Gastrocnemius medialis (tissue), 4 donors: ENCODE measurements around the gene WASF2. TPM values are rescaled to one million over a fixed set of nuclear protein-coding genes. Genes with fewer than 3 reads are reported as not detected.
A peak's percentile ranks its signal among the peaks of the same experiment; 100 is the strongest.

Source experiments
- ATAC-seq, 2 donors: fragments of 150-250 bp; one replicate each; pipeline ENCODE4 v1.9.1; 2016
- DNase-seq, 2 donors: peaks; one replicate each; pipeline ENCODE4 v3.0.0-alpha.2; 2019
- H3K27ac ChIP-seq, 4 donors: fragments of 200-600 bp; sonication (generic); 1 replicate in 1 of 4; 2 replicates in 3 of 4; pipeline ENCODE4 v1.5.1; 2016 to 2018; ENCODE audit warnings: mild to moderate bottlenecking in 2 of 4, moderate library complexity in 1 of 4
- H3K27me3 ChIP-seq, 3 donors: fragments of 200-600 bp; sonication (generic) in 2 of 3; 1 replicate in 1 of 3; 2 replicates in 2 of 3; pipeline versions ENCODE4 v1.5.1 to v1.6.0; 2016 to 2019; ENCODE audit warnings: mild to moderate bottlenecking in 1 of 3, moderate library complexity in 1 of 3
- H3K36me3 ChIP-seq, 2 donors: fragments of 200-600 bp; sonication (generic) in 1 of 2; one replicate each; pipeline ENCODE4 v1.5.1; 2017 to 2018
- H3K4me1 ChIP-seq, 2 donors: fragments of 200-600 bp; sonication (generic) in 1 of 2; one replicate each; pipeline ENCODE4 v1.5.1; 2016 to 2017; ENCODE audit warnings: mild to moderate bottlenecking in 2 of 2
- H3K4me3 ChIP-seq, 4 donors: fragments of 200-600 bp; sonication (generic) in 3 of 4; 1 replicate in 1 of 4; 2 replicates in 3 of 4; pipeline ENCODE4 v1.5.1; 2016 to 2019; ENCODE audit warnings: mild to moderate bottlenecking in 2 of 4
- H3K9me3 ChIP-seq, 3 donors: fragments of 200-600 bp; sonication (generic) in 2 of 3; 1 replicate in 1 of 3; 2 replicates in 2 of 3; pipeline ENCODE4 v1.5.1; 2016 to 2019
- CTCF ChIP-seq, 5 experiments: fragments of 450-650 bp in 3 of 5; fragments of 200-600 bp in 2 of 5; sonication (generic) in 2 of 5; IDR thresholded peaks in 4 of 5; conservative IDR thresholded peaks in 1 of 5; 1 replicate in 4 of 5; 2 replicates in 1 of 5; pipeline ENCODE4 v1.5.1; 2016 to 2019; ENCODE audit warnings: antibody characterized with exemption in 5 of 5, mild to moderate bottlenecking in 3 of 5, moderate library complexity in 3 of 5
- POLR2A ChIP-seq, 2 donors: fragments of 450-650 bp; IDR thresholded peaks; one replicate each; pipeline ENCODE4 v1.6.1; 2017; ENCODE audit warnings: antibody characterized with exemption in 2 of 2, mild to moderate bottlenecking in 2 of 2, moderate library complexity in 2 of 2
- in situ Hi-C, 4 donors: fragments of 200-750 bp; cut with MboI; loops; one replicate each; pipeline versions ENCODE4 v1.15.0 to v1.8.0; 2017; ENCODE audit warnings: low sequenced_read_pairs in 4 of 4
- intact Hi-C: fragments of 100-400 bp; cut with DNase I; formaldehyde crosslinking; loops from one replicate; pipeline ENCODE4 v1.15.1; 2023; ENCODE audit warnings: low total_unique reads
- total RNA-seq, 4 donors: library from RNA; depleted of rRNA; stranded (reverse); fragments of >200 nt; gene quantifications; one replicate each; pipeline versions ENCODE4 v1.1.0 to v1.2.3, GENCODE V29; 2016

Gene WASF2
- total RNA-seq, 4 donors from 2014 or later, result 10.6 to 16.7 (median 13.3) TPM

DNA sequence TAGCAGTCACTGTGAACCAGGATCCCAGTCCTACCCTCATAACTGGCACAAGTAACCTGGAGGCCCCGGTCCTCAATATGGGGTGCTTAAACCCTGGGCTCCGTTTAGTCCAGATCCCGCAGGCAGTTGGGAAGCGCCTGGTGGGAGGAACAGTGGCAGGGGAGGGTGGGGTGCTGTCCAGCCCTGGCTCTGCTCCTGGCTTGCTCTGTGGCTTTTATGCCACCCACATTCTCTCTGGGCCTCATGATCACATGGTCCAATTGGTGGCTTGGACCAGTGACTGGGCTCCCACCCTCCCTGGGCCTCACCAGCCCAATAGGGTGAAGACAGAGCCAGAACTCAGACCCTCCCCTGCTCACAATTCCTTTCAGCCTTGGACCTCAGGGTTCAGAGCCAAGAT lies 109.7 kb downstream of the WASF2 start:
- Histone ChIP-seq H3K27me3 (peaks cover 0 to 5% (median 0%) of the 10 kb centered on the region in 3 donors), H3K9me3 (no peaks in the 10 kb centered on the region), H3K27ac (peak overlapping the region in 1 of 4 donors; percentile 2), H3K4me3 (no peak overlapping the region), H3K36me3 (no peaks in the 10 kb centered on the region), H3K4me1 (peaks cover 11 to 14% of the 10 kb centered on the region in 2 donors)
- TF ChIP-seq POLR2A (IDR thresholded peaks at IDR 0.05), result no peak
- no peak for TF ChIP-seq CTCF (IDR thresholded peaks at IDR 0.05 in 4 of 5, conservative IDR thresholded peaks at IDR 0.05 in 1 of 5)
- in situ Hi-C loops (no loop called here), intact Hi-C loops (no loop called here)
- ATAC-seq (no peak), DNase-seq (no peak)

GRCh38 chr1:27379564-27380122 lies 110.3 kb downstream of the WASF2 start:
- intact Hi-C loops (no loop called here), in situ Hi-C loops (no loop called here)
- Histone ChIP-seq H3K27ac (no peak overlapping the region), H3K27me3 (peaks cover 0 to 5% (median 0%) of the 10 kb centered on the region in 3 donors), H3K4me1 (peaks cover 14% of the 10 kb centered on the region in 2 donors), H3K36me3 (no peaks in the 10 kb centered on the region), H3K4me3 (no peak overlapping the region), H3K9me3 (no peaks in the 10 kb centered on the region)
- TF ChIP-seq CTCF (IDR thresholded peaks at IDR 0.05 in 4 of 5, conservative IDR thresholded peaks at IDR 0.05 in 1 of 5), result no peak
- TF ChIP-seq POLR2A (IDR thresholded peaks at IDR 0.05), result no peak
- ATAC-seq, result no peak
- no peak for DNase-seq

- TF ChIP-seq CTCF (IDR thresholded peaks at IDR 0.05 in 4 of 5, conservative IDR thresholded peaks at IDR 0.05 in 1 of 5), result no peak
- no peak for TF ChIP-seq POLR2A (IDR thresholded peaks at IDR 0.05)
- in situ Hi-C loops, result no loop called here
- Histone ChIP-seq H3K27ac (no peak overlapping the region), H3K27me3 (peaks cover 0 to 1% (median 0%) of the 10 kb centered on the region in 3 donors), H3K4me1 (peaks cover 14% of the 10 kb centered on the region in 2 donors), H3K4me3 (no peak overlapping the region), H3K36me3 (no peaks in the 10 kb centered on the region), H3K9me3 (no peaks in the 10 kb centered on the region)
- no peak for DNase-seq
- intact Hi-C loops, result no loop called here
- ATAC-seq, result no peak
Observed at GRCh38 chr1:27377760-27378495, 112.0 kb downstream of the WASF2 start.

- no peaks in the 10 kb centered on the region for H3K36me3 ChIP-seq
- no peak within 1 kb of the TSS for H3K4me3 ChIP-seq
- H3K4me1 ChIP-seq, result peaks cover 0 to 5% of the 10 kb centered on the region in 2 donors
- H3K27ac ChIP-seq, result peak within 1 kb of the TSS in 3 of 4 donors; percentile 36 to 61 (median 40)
- in situ Hi-C loops, result no loop called here
- ATAC-seq (no peak), DNase-seq (no peak)
- intact Hi-C loops, result no loop called here
- no peaks in the 10 kb centered on the region for H3K9me3 ChIP-seq
- TF ChIP-seq CTCF (IDR thresholded peaks at IDR 0.05 in 4 of 5, conservative IDR thresholded peaks at IDR 0.05 in 1 of 5) (no peak), POLR2A (IDR thresholded peaks at IDR 0.05) (no peak)
- no peaks in the 10 kb centered on the region for H3K27me3 ChIP-seq
Observed at GRCh38 chr1:27374362-27375086, 115.4 kb downstream of the WASF2 start, which contains the start of gene FCN3. Gene FCN3, minus strand, starts transcription at chr1:27374824. Its CDS starts 6 bp downstream, at chr1:27374818.
